HCT116 (cell line): Measurements from ENCODE around the gene MLH3. TPM values are rescaled to one million over a fixed set of nuclear protein-coding genes. Genes with fewer than 3 reads are reported as not detected.

ENCODE experiments used
- total RNA-seq: library from RNA; stranded (reverse); gene quantifications from one replicate; pipeline ENCODE4 v1.2.1, GENCODE V29; 2021; ENCODE audit not compliant: unreplicated experiment

MLH3 gene
- total RNA-seq, 1 experiment from 2014 or later, result 14.7 TPM

Other genes starting within 250 kb of the MLH3 start
- not detected for gene PROX2, start 175.3 kb downstream of the MLH3 start, total RNA-seq
- 101 TPM for gene DLST, start 169.6 kb downstream of the MLH3 start, total RNA-seq
- gene RPS6KL1, start 128.2 kb downstream of the MLH3 start, total RNA-seq, result 6.7 TPM
- gene PGF, start 95.9 kb downstream of the MLH3 start, total RNA-seq, result 6.4 TPM
- 54.8 TPM for gene EIF2B2, start 48.5 kb downstream of the MLH3 start, total RNA-seq
- 30.7 TPM for gene ACYP1, start 12.6 kb upstream of the MLH3 start, total RNA-seq
- 0.98 TPM for gene ZC2HC1C, start 18.2 kb upstream of the MLH3 start, total RNA-seq
- 64.4 TPM for gene NEK9, start 75.6 kb upstream of the MLH3 start, total RNA-seq
- 303 TPM for gene TMED10, start 125.1 kb upstream of the MLH3 start, total RNA-seq
- gene FOS, start 227.4 kb upstream of the MLH3 start, total RNA-seq, result 50.4 TPM